HG03196 (cell line): ENCODE measurements around the gene JAKMIP2.

Source experiments
- ATAC-seq: cut with Tn5 transposase; IDR thresholded peaks from one replicate; pipeline ENCODE4 v1.9.1; 2021; ENCODE audit not compliant: unreplicated experiment

JAKMIP2 gene

DNA sequence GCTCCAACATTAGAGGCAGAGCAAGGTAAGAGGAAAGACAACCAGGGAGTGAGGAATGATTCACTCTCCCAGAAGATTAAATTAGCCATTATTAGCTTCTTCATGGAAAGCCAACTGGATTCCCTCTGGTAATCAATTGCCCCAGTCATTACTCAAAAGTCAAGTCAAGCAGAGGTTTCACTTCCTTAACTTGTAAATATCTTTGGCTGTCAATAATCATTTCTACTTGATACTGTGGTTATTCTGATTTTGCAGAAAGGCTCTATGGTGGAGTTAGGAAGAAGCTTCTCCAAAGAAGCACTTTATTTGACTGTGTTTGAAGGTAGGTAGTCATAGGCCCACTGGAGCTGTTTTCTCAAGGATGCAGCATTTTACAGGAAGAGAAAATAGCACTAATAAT lies 78.0 kb downstream of the JAKMIP2 start:
- ATAC-seq: no peak

DNA sequence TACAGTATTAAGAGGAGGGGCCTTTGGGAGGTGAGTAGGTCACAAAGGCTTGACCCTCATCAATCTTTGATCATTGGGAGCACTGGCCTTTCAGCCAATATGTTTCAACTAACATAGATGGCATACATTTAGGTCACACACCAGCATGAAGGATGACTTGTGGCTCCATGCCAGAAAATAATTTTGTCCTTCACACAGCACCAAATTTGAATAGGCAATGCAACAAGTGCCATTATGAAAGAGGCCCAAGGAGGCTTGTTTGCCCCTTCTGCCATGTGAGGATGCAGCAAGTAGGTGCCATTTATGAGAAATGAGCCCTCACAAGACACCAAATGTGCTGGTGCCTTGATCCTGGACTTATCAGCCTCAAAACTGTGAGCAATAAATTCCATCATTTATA lies 81.1 kb downstream of the JAKMIP2 start:
- no peak for ATAC-seq

DNA sequence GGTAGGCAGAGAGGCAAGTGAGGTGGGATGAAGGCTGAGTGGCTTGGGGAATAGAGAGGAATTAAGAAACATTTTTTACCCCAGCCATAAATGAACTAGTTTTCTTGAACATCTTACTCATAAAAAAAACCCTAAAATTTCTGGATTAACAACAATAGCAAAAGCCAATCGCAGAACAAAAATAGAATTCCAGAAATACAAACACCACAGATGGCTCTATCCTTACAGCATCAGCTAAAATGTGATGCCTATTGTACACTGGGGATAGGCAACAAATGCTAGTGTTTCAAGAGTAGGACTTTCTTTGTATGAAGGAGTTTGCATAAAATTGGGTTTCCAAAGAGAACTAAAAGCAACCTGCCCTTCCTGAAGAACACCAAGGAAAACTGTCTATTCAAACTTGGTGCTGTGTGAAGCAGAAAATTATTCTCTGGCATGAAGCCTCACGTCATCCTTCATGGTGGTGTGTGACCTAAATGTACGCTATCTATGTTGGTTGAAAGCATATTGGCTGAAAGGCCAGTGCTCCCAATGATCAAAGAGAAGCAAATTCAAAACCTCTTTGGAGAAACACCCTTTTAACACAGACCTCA lies 82.9 kb downstream of the JAKMIP2 start:
- no peak for ATAC-seq

DNA sequence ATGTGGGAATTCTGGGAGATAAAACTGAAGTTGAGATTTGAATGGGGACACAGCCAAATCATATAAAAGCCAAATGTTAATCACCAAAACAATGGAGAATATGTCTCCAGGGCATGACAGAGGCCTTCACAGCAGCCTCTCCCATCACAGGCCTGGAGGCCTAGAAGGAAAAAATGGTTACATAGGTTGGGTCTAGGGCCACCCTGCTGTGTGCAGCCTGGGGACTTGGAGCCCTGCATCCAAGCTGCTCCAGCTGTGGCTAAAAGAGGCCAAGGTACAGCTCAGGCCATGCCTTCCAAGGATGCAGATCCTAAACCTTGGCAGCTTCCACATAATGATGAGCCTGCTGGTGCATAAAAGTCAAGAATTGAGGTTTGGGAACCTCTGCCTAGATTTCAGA lies 85.1 kb downstream of the JAKMIP2 start:
- no peak for ATAC-seq

DNA sequence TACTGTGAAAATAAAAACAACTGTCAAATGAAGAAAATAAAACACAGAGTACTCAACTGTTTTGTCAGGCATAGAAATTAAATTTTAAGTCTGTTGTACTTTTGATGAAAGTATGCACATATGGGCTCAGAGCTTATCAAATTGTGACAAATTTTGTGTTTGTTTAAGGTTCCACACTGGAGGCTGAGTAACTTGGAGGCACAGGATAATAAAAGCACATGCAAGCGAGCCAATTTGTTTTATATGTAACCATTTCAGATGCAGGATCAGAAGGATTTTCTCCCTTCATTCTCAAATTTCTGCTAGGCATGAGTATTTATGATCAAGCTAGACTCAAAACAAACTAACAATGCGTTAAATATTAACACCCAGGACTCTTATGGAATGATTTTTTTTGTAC lies 87.8 kb downstream of the JAKMIP2 start:
- no peak for ATAC-seq

DNA sequence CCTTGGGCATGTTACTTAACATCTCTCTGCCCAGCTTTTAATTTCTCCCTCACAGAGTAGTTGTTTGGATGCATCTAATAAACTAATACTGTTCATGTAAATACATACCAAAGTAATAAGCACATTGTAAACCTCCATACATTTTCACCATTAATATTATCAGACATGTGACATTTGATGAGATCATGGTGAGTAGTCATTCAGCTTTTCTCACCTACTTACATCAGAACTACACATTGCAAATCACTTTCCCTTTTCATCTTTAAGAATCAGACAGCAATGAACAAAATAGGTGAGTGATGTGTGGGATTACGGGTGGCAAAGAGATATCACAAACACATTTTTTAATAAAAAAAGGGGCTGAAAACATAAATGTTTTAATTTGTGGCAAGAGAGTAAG lies 89.3 kb downstream of the JAKMIP2 start:
- no peak for ATAC-seq

DNA sequence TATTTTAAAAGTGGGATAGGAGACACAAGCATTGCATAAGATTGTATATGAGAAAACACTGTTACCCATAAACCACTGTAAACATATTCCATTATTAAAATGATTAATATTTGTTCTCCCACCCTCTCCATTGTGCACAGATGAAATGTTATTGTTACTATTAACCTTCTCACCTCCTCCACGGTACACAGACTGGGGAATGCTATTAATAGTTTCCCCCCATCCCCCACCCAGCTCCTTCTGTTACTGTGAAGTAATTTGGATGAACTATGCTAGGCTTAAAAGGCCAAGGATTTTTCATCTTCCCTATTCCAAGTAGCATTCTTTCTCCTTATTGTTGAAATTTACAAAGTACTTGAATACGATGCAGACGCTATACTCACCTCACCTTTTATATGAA lies 91.4 kb downstream of the JAKMIP2 start:
- ATAC-seq: no peak

DNA sequence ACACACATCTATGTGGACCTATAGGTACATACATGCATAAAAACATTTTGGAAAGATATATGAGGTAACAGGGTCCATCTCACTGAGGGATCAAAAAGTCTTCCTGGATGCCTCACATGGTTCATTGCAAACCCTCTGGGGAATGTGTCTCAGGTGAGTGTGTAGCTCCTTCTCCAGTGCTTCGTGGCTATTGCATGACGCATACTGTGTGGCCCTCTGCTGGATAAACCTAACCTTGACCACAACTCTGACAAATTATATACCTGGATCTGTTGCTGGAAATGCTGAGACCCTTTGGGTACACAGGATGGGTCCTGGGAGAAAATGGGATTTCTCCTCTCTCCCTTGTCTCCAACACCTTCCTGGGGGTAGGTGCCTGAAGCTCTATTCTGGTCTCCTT lies 91.9 kb downstream of the JAKMIP2 start:
- ATAC-seq: no peak

DNA sequence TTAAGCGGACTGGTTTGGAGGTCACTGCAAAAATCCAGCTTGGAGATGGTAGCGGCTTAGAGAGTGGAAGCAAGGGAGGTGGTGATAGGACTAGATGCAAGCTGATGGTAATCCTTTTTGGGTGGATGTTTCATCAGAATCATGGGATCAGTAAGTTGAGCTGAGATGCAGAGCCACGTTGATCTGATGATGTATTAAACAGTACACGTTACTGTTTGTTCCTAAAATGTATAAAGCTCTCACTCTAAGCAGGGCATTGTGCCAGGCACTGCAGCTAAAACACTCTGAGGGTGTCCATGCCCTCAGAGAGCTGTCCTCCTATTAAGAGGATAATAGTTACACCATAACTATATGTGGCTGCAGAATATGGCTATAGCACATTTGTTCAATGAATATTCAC lies 93.1 kb downstream of the JAKMIP2 start:
- ATAC-seq: no peak

DNA sequence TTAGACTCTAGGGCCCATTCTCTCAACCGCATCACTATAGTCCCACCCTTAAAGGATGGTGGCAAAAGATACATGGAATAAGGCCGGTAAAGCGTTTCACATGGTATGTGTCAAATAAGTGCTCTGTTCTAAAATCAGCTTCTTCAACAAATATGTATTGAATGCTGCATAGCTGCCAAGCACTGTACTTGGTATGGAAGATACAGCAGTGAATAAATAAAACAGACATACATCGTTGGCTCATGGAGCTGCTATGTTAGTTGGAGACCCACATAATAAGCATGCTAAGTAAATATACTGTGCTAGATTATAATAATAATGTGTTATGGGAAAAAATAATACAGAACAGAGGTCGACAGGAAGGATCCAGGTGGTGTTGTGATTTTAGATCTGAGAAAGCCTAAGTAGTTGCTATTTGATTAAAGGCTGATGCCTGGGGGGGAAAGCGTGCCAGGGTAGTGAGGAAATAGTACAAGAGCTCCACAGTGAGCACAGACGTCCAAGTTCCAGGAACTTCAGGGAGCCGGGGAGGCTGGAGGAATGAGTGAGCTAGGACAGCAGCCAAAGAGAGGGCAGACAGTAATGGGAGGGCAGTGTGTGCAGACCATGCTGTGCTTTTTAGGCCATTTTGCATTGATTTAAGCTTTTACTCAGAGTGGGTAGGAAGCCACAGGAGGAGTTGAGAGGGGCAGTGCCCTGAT lies 93.7 kb downstream of the JAKMIP2 start:
- no peak for ATAC-seq

DNA sequence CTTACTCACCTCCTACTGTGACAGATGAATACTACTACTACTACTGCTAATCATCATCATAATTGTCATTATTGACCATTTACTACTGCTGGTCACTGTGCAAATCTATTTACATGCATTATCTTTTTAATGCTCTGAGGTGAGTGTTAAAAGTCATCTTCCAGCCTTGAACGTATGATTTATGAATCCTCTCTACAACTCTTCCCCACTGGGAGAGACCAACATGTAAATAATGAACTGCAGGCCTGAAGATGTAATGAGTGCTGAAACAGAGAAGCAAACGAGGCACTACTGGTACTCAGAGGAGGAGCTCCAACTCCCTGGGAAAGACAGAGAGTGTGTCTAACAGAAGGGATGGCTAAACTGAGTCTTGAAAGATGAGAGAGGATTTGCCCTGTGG lies 95.4 kb downstream of the JAKMIP2 start:
- no peak for ATAC-seq

DNA sequence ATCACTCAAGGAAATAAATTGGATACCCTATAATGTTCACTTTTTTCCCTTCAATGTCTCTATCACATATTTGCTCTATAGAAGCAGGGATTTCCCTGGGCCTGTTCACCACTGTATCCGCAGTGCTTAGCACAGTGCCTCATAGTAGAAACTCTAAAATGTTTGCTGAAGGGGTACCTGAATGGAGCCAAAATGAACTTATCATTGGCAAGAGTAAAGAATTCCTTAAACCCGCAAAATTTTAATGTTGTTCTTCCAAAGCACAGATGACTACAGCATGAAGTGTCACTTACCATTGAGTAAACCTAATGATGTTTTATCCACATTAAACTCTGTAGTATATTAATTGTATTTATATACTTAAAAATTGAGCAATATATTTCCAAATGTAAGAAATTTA lies 96.1 kb downstream of the JAKMIP2 start:
- no peak for ATAC-seq

DNA sequence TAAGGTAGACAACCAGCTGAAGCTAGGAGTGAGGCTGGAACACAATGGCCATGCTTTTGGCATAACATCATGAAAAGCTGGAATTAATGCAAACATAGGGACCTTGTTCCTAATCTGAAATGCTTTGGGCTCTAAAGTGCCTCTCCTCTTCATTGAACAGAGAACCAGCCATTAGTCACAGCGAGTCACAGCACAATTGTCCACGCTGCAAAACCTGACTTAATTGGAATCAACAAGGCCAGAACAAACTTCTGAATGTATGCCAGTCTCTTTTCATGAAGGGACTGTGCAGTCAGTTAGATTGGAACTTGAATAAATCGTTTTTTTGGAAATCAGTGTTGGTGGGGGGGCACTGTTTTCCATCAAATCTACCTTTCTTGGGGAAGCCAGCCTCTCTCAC lies 96.5 kb downstream of the JAKMIP2 start:
- ATAC-seq: no peak

DNA sequence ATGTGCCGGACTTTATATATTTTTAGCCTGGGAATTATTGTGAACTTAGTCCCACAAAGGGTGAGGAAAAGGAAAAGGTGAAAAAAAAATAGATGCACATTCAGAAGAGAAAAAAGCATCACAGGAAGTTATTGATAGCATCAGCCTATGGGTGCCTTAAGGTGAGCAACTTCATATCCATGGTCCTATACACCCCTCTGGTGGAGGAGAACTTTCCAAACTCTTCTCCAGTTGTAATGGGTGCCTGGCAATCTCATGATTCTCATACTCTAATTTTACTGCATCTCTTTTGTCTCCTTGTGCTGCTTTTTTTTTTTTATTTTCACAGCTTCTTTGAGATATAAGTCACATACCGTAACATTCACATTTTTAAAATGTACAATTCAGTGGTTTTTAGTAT lies 107.4 kb downstream of the JAKMIP2 start:
- ATAC-seq: no peak

DNA sequence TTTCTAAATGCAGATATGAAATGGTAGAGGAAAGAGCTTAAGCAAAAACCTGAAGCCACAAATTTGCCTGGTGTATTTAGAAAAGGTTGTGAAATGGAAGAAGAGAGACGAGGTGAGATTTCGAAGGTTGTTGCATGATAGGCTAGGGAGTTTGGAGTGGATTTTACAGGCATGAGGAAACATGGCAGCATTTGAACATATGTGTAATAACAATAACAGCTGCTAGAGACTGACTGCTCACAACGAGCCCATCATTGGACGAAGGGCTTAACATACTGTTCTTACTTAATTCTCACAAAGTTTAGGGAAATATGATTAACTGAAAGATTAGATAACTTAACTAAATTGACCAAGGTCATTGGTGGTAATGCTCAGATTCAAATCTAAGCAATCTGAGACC lies 108.1 kb downstream of the JAKMIP2 start:
- ATAC-seq: no peak

DNA sequence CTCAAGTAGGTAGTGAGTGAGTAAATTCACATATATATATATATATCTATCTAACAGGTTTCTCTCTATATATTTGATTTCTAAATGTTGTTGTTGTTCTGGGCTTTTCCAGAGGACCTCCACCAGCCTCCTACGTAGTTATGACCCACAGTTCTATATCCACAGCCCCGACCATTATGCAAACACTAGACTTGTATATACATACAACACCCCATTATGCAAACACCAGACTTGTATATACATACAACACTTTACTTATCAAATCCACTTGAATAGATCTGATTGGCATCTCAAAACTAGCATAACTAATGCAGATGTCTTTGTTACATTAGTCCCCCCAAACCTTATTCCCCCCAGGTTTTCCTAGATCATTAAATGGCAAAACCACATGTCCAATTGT lies 108.7 kb downstream of the JAKMIP2 start:
- ATAC-seq: no peak

DNA sequence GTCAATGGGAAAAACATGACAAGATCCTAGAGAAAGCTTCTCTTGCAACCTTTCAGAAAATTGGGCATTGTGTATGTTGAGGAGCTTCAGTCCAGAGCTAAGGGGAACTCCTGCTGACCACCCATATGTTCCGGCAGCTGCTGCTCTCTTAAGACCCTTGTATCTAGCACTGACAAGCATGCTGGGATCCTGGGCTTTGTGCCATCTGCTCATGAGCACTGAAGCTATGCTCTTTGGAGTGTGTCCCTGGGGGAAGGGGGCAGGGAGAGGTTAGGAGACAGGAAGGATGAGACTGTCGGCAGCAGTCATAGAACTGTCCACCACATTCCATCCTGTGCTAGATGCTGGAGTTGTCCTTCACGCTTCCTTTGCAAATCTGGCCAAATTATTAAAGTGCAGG lies 109.3 kb downstream of the JAKMIP2 start:
- ATAC-seq: no peak

DNA sequence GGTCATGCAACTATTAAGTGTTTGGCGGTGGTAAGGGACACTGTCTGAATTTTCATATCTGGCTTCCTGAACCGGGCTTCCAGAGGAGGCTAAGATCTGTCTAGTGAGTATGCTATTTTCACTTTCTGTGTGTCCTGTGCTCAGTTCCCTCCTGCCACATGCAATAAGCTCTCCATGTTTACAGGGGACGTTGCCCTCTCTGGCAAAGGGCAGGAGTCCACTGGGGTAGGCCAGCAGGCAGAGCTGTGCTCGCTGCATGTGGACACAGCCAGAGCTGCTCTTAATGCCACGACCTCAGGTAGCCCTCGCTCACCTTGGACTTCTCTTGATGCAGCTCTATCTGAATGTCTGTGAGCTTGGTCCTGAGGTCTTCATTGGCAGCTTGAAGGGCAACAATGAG lies 111.2 kb downstream of the JAKMIP2 start:
- no peak for ATAC-seq

DNA sequence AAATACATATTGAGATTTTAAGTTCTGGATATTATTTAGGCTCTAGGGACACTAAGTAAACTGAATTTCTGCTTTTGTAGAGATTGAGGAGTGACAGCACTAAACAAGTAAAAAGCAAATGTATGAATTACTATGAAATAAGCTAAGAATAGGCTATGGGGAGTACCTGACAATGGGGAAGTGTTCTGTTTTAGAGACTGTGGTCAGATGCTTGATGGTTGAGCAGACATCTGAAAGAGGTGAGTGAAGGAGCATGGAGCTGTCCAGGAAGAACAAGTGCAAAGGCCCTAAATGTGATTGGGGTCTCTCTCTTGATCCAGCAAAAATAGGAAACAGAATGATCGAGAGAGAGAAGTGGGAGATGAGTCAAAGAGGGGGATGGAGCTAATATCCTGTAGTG lies 111.7 kb downstream of the JAKMIP2 start:
- ATAC-seq: no peak

DNA sequence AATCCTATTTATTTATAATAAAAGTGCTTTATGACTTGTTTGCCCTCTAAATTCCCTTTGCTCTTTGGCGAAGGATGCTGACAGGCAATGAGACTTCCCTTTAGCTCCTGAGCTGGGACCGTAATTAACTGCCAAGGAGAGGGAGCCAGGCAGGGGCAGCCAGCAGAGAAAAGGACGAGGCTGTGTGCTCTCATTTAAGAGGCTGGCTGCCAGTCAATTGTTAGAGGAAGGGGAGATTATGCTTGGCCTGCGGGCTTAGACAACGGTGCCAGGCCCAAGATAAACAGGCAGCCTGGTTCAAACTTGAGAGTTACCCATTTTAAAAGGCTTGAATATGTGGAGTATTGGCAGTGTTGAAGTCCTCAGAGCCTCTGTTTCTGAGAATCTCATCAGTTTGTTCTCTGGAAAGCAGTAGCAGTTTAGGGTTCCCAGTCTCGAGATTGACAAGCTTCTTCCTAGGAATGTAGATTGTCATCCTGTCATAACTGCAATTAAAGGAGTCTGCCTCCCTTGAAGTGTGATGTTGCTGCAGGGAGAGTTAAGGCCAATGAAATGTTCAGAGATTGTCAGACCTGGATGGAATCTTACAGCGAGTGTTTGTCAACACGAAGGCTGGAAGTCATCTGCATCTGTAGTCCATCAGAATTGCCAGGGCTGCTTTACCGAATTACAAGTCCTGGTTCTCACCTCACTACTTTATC lies 113.2 kb downstream of the JAKMIP2 start:
- ATAC-seq: no peak

DNA sequence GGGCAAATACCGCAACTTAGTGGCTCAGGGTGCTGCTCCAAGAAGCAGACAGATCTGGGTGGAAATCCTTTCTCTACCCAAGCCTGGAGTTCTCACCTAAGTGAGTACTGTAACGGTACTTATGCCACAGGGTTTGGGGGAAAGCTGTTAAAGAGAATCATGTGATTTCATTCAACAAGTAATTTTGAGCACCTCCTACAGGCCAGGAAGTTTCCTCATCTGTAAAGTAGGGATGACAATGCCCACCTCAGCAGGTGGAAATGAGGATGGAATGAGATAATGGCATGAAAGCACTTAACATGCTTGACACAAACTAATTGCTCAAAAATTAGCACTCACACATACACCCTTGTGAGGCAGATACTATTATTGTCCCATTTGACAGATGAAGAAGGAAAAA lies 114.1 kb downstream of the JAKMIP2 start:
- ATAC-seq: no peak

DNA sequence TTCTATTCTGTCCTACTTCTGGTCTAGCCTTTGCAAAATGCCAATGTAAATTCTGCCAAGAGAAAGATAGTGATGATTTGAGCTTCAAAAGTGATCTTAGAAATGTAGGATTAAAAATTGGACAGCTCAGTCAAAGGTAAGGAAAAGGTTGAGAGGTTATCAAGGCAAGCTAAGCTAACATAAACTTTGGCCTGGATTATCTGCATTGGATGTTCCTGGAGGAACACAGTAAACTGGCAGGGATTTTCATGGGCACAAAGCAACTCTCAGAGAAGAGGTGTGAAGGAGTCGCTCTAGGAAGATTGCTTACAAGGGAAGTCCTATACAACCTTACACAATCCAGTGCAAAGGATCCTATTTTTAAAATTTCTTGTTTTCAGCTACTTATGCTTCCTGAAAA lies 115.2 kb downstream of the JAKMIP2 start:
- no peak for ATAC-seq

DNA sequence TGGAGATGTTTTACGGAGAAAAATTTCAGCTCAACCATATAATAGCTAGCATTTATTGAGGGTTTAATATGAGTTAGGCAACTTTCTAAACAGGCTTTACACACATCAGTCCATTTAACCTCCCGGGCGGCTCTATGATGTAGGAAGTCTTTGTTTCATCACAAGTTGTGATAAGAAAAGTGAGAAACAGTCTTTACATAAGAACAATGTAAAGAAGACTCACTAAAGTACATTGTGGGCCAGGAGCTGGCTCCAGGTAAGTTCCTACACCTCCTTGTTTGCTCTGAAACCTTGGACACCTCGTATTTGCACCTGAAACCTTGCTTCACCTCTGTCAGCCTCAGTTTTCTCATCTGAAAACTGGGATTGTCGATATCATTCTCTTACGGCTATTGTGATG lies 116.1 kb downstream of the JAKMIP2 start:
- ATAC-seq: no peak
